LoVo (cell line): ENCODE data around the gene C2orf72.
"Not testable (repeated sequence)": the region's sequence is repeated elsewhere in the genome, so short reads cannot be mapped to it uniquely, and the experiment has no call there.

Experiments used
- DNase-seq: peaks from one replicate; pipeline ENCODE4 v3.0.0-alpha.2; 2016; ENCODE audit warnings: low spot score

C2orf72 gene

GRCh38 chr2:231015478-231015877 lies 21.8 kb upstream of the C2orf72 start:
- no peak for DNase-seq

- no peak for DNase-seq
Measured at GRCh38 chr2:231015926-231016325, 21.4 kb upstream of the C2orf72 start.

- DNase-seq = no peak
Measured at GRCh38 chr2:231016566-231017230, 20.6 kb upstream of the C2orf72 start.

- DNase-seq = no peak
Measured at GRCh38 chr2:231017231-231017598, 20.1 kb upstream of the C2orf72 start.

GRCh38 chr2:231018184-231018583 lies 19.1 kb upstream of the C2orf72 start:
- no peak for DNase-seq

GRCh38 chr2:231025059-231025458 lies 12.3 kb upstream of the C2orf72 start:
- not testable (repeated sequence) for DNase-seq

- no peak for DNase-seq
Measured at GRCh38 chr2:231028889-231029288, 8.4 kb upstream of the C2orf72 start.

- DNase-seq = no peak
Measured at GRCh38 chr2:231029563-231029962, 7.8 kb upstream of the C2orf72 start.

GRCh38 chr2:231030725-231031124 lies 6.6 kb upstream of the C2orf72 start:
- DNase-seq = no peak

- DNase-seq = no peak
Measured at GRCh38 chr2:231032575-231033140, 4.7 kb upstream of the C2orf72 start.

- no peak for DNase-seq
Measured at GRCh38 chr2:231033147-231034132, 3.9 kb upstream of the C2orf72 start.

- peak; percentile 64 for DNase-seq
Measured at GRCh38 chr2:231034291-231034882, 2.9 kb upstream of the C2orf72 start.

- no peak for DNase-seq
Measured at GRCh38 chr2:231036131-231036530, 1.2 kb upstream of the C2orf72 start.

- no peak for DNase-seq
Measured at GRCh38 chr2:231036578-231037106, 681 bp upstream of the C2orf72 start.

- DNase-seq = peak; percentile 44
Measured at GRCh38 chr2:231037731-231038482, 584 bp downstream of the C2orf72 start.

GRCh38 chr2:231038483-231039293 lies 1.4 kb downstream of the C2orf72 start:
- DNase-seq = no peak

- DNase-seq = no peak
Measured at GRCh38 chr2:231039294-231039664, 2.0 kb downstream of the C2orf72 start.

- DNase-seq = no peak
Measured at GRCh38 chr2:231039821-231040364, 2.6 kb downstream of the C2orf72 start.

- no peak for DNase-seq
Measured at GRCh38 chr2:231041061-231041689, 3.9 kb downstream of the C2orf72 start.

- no peak for DNase-seq
Measured at GRCh38 chr2:231043796-231044195, 6.5 kb downstream of the C2orf72 start.
